Activated CD8-positive, alpha-beta memory T cell treated with anti-CD3 and anti-CD28 coated beads, Interleukin-2, amount 50 U/mL, for 1 hour (primary cell): Measurements from ENCODE around the gene OR2T29.
"Not testable (repeated sequence)": the region's sequence is repeated elsewhere in the genome, so short reads cannot be mapped to it uniquely, and the experiment has no call there.

Experiments
- DNase-seq: peaks from one replicate; pipeline ENCODE4 v3.0.0-alpha.2; 2020; ENCODE audit errors: extremely low read depth

Gene OR2T29

DNA sequence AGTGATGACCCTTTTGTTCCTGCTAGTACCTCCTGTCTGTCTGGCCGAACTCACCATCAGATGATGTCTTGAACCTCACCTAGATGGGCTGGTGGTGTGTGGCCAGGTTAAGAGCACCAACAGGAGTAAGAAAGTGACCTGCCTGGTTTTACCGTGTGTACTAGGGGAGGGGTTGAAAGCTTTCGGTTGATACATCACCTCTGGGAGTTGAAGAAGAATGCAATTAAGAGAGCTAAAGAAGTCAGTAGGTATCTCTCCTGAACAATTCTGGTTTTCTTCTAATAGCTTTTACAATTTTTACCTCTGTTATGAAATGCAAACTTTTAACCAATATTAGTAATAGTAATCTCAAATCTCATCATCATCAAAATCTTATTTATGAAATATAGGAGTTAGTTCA is at the start of gene OR2T29:
OR2T29 (minus strand) TSS at position 101 of the 400 bp plus-strand sequence. CDS start 3,281 bp downstream, outside the sequence.
- DNase-seq = not testable (repeated sequence)

DNA sequence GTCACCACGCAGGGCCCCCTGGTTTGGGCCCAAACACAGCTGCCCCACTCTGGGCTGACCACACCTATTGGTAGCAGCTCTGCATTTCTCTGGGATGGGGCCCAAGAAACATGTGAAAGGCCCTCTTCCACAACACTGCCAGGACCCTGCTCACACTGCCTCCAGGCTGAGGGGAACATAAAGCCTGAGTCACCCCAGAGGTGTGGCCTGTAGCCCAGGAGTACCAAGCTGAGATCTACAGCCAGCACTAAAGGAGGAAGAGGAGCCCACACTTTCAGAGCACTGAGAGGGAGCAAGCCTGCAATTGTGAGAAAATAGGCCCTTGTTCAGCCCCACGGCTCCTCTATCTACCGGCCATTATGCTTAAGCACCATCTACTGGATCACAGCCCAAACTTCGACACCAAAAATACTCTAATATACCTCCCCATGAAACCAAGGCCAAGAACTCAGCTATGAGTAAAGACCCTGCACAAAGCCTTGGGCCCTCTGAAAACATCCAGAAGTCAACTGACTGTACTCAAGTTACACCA is 49.4 kb upstream of the OR2T29 start:
- no peak for DNase-seq

- DNase-seq = no peak
These were observed 47.7 kb upstream of the OR2T29 start for GRCh38 chr1:248610301-248610700.

DNA sequence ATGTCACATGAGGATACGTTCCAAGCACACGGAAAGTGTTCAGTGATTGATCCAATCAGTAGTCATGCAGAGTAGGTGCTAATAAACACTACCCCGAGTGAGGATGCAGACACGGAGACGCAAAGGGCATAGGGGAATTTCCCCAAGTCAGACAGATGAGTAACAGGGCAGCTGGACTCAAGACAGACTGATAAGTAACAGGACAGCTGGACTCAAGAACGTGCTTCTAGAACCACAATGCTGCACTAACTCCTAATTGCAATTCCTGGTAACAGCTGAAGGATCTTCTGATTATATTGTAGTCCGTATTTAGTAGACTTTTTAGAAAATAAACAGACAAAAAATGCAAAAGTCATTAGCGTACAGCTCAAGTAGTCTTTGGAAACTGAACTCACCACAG is 36.8 kb upstream of the OR2T29 start:
- no peak for DNase-seq

- DNase-seq = no peak
These were observed 35.0 kb upstream of the OR2T29 start, which contains the start of gene OR2T10 for GRCh38 chr1:248597589-248597988. Gene OR2T10 (minus strand): TSS chr1:248597700. CDS start chr1:248593768, 3,932 bp downstream.

- DNase-seq = no peak
These were observed 34.0 kb upstream of the OR2T29 start for GRCh38 chr1:248596615-248597014.

DNA sequence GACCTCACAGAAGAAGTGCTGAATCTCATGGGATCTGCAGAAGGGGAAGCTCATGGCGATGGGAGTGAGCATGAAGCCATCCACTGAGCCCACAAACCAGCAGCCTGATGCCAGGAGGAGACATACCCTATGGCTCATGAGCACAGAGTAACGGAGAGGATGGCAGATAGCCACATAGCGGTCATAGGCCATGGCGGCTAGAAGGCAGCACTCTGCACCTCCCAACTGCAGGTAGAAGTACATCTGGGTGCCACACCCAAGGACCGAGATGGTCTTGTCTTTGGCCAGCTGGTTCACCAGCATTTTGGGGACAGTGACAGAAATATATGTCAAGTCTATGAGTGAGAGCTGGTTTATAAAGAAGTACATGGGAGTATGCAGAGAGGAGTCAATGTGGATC is 30.7 kb upstream of the OR2T29 start:
- no peak for DNase-seq

- no peak for DNase-seq
These were observed 30.1 kb upstream of the OR2T29 start for GRCh38 chr1:248592655-248593054.

GRCh38 chr1:248590055-248590454 is 27.5 kb upstream of the OR2T29 start:
- DNase-seq = no peak

DNA sequence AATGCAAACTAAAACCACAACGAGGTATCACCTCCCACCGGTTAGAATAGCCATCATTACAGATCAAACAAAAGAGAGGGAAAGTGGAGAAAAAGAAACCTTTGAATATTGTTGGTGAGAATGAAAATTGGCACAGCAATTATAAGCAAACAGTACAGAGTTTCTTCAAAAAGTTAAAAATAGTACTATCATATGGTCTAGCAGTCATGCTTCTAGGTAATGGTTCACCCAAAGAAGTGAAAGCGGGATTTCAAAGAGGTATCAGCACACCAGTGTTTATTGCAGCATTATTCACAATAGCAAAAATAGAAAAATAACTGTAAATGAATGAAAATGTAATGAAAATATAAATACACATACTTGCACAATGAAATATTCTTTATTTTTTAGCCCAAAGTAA is 26.8 kb upstream of the OR2T29 start:
- no peak for DNase-seq

DNA sequence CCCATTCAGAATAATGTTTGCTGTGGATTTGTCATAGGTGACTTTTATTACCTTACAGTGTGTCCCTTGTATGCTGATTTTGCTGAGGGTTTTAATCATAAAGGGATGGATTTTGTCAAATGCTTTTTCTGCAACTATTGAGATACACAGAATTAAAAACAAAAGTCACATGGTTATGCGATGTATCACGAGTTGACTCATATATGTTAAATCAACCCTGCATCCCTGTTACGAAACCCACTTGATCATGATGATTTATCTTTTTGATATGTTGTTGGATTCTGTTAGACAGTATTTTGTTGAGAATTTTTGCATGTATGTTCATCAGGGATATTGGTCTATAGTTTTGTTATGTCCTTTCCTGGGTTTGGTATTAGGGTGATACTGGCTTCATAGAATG is 22.7 kb upstream of the OR2T29 start:
- DNase-seq = no peak

GRCh38 chr1:248576260-248576980 is 13.8 kb upstream of the OR2T29 start:
- no peak for DNase-seq

DNA sequence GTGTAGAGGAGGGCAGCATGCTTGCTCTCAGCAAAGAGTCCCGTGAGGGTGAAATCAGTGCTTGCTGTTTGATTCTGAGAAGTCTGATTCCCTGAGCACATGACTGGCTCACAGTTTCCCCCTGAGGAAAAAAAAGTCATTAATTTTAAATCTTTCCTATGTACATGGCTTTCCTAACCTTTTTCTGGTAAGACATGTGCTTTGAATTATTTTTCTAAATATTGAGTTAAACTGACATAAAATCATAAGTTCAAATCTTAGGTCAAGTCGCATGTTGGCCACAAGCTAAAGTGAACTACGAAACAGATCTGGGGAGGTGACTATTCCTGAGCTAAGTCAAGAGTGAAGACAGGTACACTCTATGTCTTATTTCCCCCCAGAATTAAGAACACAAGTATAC is 12.1 kb upstream of the OR2T29 start, which contains the start of gene OR2T34:
OR2T34 (minus strand) TSS at position 101 of the 400 bp plus-strand sequence; CDS start at position 101, 0 bp downstream.
- not testable (repeated sequence) for DNase-seq

DNA sequence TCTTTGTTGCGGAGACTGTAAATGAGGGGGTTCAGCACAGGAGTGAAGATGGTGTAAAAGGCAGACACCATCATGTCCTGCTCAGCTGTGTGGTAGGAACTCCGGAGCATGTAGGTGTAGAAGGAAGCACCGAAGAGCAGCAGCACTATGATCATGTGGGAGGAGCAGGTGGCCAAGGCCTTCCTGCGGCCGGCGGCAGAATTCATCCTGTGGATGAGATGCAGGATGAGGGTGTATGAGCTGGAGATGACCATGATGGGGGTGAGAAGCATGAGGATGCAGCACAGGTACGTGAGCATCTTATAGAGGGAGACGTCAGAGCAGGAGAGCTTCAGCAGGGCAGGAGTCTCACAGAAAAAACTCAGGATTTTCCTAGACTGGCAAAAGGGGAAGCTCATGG is 11.3 kb upstream of the OR2T29 start:
- not testable (repeated sequence) for DNase-seq

GRCh38 chr1:248572049-248572448 is 9.5 kb upstream of the OR2T29 start:
- not testable (repeated sequence) for DNase-seq

DNA sequence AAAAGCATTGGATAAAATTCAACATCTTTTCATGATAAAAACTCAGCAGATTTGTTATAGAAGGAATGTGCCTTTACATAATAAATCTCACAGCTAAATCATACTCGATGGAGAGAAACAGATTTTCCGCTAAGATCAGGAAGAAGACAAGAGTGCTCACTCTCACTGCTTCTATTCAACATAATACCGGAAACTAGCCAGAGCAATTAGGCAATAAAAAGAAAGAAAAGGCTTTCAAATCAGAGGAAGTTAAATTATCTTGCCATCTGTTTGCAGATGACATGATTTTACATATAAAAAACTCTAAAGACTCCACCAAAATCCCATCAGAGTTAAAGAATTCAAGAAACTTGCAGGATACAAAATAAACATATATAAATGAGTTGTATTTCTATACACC is 8.2 kb upstream of the OR2T29 start:
- DNase-seq = not testable (repeated sequence)

- not testable (repeated sequence) for DNase-seq
These were observed 6.5 kb upstream of the OR2T29 start for GRCh38 chr1:248569049-248569448.

DNA sequence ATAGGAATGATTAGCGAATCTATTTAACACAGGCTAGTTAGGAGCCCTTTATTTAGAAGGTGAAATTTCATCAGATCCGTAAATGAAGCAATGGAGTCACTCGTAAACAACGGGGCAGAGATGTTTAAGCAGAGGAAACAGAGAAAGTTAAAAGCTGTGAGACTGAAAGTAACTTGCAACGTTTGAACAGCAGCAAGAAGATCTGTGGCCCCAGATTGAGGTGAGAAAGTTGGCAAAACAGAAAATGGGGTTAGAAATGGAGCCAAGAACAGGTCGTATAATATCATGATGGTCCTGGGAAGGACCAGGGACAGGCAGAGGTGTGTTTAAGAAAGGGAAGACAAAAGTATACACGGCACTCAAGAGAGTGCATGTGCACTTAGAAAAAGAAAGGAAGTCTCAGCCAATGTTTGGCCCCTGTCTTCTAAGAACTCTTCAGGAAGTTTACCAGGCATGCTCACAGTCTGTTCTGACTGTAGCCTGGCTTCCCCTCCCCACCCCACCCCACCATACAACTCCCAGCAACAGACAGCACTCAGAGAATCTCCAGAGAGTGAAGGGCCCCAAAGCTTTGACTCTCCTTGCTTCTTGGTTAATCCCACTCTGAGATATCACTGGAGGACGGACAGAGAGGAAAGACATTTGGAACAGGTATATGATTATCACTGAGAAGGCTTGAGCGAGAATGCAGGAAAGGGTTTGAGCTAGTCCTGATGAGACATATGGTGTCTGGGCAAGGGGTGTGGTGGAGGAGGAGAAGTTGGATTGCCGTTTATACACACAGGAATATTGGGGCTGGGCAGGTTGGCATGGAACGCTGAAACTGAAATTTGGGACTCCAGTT is 3.2 kb upstream of the OR2T29 start:
- DNase-seq = not testable (repeated sequence)

DNA sequence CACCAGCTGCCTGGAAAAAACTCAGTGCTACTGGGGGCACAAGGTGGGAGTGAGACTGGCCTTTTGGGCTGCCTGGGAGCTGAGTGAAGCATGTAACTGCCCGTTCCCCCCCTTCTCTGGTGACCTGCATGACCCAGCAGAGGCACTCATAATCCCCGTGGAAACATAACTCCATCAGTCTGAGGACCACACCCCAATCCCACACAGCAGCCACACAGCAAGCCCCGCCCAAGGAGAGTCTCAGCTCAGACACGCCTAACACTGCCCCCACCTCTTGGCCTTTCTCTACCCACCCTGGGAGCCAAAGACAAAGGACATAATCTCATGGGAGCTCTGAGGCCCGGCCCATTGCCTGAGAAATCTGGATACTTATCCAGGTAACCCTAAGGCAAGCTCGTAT is 11.5 kb downstream of the OR2T29 start:
- DNase-seq = not testable (repeated sequence)

DNA sequence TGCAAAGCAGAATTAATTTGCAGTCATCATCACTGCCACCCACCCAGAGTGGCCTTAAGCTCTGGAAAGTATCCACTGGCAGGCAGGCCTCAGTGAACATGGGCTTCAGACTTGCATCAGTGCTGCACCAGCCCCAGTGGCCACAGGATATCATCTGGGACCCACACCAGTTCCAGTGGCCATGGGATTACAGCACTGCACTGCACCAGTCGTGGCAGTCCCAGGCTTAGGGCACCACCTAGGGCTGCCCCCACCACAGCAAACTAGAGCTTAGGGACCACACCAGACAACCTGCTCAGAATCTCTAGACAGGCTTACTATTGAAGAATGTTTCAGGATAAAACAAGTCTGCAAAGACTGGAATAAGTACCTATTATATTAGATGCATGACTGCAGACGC is 15.2 kb downstream of the OR2T29 start:
- not testable (repeated sequence) for DNase-seq

DNA sequence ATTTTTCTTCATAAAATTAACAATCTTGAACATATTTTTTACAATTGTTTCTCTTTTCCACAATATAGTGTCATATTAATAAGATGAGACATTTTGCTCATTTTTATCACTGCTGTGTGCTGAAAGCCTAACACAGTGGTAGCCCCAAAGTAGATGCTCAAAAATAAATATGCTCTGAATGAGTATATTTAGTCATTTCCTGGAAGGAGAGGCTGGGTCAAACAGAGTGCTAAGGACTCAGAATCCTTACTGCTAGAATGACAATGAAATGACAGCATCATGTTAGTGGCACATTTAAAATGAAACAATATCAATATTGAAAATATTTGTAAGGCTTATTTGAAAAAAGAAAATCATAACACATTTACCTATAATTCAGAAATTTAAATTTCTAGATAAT is 25.1 kb downstream of the OR2T29 start:
- DNase-seq = not testable (repeated sequence)

DNA sequence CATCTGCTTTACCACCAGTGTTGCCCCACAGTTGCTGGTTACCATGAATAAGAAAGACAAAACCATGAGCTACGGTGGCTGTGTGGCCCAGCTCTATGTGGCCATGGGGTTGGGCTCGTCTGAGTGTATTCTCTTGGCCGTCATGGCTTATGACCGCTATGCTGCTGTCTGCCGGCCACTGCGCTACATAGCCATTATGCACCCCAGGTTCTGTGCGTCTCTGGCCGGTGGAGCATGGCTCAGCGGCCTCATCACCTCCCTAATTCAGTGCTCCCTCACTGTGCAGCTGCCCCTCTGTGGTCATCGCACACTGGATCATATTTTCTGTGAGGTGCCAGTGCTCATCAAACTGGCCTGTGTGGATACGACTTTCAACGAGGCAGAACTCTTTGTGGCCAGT is 40.7 kb downstream of the OR2T29 start:
- DNase-seq = no peak
